ENCODE measurements around the gene RAMP2.

GRCh38 chr17:42740699-42741098 lies 20.3 kb upstream of the RAMP2 start:
- TF ChIP-seq CTCF (conservative IDR thresholded peaks at IDR 0.05; ENCODE audit: low read depth, low read length) (no peak), EZH2 (IDR thresholded peaks at IDR 0.05; ENCODE audit: borderline replicate concordance, low read depth, low read length, poor library complexity, severe bottlenecking) (no peak)

Measured in A673 (cell line).